DMS53 treated with DMSO at 0.1 percent for 48 hours (cell line): ENCODE data around the gene WNT10A.
A peak's percentile ranks its signal among the peaks of the same experiment; 100 is the strongest.
"Not testable (repeated sequence)": the region's sequence is repeated elsewhere in the genome, so short reads cannot be mapped to it uniquely, and the experiment has no call there.

ENCODE experiments used
- DNase-seq: peaks from one replicate; lab custom pipeline; 2025; ENCODE audit not compliant: unreplicated experiment; lab: John Stamatoyannopoulos, UW

The WNT10A gene

DNA sequence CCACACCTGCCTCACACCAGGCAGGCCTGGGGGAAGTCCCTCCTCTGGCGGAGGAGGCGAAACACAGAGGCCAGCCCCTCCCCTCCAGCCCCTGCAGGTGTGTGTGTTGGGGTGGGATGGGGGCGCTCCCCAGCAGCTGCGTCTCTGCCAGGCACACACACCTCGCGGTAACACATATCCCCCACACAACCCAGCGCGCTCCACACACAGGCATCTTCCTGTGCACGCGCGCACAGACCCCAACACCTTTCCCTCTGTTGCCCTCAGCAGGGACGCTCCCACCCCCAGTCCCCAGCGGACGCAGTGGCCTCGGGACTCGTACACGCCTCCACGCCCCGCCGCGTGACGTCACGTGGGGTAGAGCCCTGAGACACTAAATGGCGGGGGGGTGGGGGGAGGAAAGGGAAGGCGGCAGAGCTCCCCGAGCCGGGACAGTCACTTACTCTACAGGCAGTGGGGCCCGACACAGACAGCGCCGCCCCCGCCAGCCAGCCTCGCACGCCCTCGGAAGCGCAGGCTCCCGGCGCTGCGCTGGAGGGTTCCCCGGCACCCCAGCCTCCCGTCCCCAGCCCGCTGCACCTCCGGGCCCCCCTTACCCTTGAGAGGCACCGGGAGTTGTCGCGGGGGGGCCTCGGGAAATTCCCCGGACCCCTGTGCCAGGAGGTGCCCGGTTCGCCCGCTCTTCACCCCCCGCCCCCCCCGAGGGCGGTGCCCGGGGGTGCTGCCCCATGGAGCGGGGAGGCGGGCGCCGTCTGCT, at the start of gene WNT10A:
TSS of gene WNT10A (plus strand) at position 751 of the 757 bp plus-strand sequence. CDS start 144 bp downstream, outside the sequence.
- DNase-seq, result no peak

- DNase-seq, result no peak
Observed at GRCh38 chr2:218831378-218831990, 49.2 kb upstream of the WNT10A start, which contains the start of gene PRKAG3. Gene PRKAG3, minus strand, starts transcription at chr2:218831803.

- no peak for DNase-seq
Observed at GRCh38 chr2:218832081-218832480, 48.6 kb upstream of the WNT10A start.

GRCh38 chr2:218832520-218832919, 48.1 kb upstream of the WNT10A start:
- DNase-seq, result no peak

DNA sequence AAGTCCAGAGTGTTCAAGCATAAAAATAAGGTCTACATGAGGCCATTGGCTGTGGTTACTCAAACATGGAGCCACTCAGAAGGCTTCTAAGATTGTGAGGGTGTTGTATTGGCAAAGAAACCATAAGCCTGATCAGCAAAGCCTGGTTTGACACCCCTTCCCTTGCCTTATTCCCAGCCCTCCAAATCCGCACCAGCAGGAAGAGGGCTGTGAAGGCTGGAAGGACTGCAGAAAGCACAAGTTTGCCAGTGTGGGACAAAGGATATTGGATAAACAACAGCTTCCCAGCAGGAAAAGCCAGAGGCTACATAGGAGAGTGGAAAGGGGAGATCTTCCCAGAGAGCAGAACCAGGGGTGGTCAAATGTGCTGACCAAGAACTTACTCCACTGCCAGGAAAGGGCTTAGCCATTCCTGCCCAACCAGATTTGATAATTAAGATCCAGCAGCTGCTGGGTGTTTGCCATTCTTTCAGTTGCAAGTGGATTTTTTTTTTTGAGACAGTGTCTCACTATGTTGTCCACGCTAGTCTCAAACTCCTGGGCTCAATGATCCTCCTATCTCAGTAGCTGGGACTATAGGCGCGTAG, 47.5 kb upstream of the WNT10A start:
- no peak for DNase-seq

DNA sequence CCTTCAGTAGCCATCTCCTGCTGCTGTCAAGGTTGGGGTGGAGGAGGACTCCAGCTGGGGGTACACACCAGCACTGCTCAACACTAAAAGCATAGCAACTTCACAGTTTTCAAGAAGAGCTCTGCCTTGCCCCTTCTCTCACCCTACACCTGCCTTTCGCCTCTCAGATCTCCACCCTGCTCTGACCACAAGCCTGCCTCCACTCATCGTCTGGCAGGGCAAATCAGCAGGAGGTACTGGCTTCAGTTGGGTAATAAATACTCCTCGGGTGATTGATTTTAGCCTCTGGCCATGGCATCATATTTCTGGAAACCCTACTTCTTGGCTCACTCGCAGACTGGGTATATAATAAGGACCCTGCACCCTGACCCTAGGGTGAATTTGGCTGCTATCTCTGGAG, 46.0 kb upstream of the WNT10A start:
- DNase-seq, result no peak

GRCh38 chr2:218837495-218837894, 43.2 kb upstream of the WNT10A start:
- DNase-seq, result no peak

DNA sequence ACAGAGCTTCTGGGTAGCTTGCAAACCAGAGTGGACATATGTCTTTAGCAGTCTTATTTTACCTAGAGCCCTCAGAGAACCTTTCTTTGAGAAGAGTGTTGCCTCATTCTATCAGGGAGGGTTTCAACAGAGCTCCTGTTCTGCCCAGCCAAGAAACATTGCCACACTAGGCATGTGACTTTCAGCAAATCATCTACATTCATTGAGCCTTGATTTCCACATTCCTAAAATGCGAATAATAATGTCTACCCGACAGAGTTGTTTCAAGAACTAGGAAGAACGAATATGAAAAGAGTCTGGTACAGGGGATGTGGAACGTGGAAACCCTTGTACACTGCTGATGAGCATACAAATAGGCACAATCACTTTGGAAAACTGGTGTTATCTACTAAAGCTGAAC, 41.2 kb upstream of the WNT10A start:
- DNase-seq, result no peak

- no peak for DNase-seq
Observed at GRCh38 chr2:218839888-218840287, 40.8 kb upstream of the WNT10A start.

DNA sequence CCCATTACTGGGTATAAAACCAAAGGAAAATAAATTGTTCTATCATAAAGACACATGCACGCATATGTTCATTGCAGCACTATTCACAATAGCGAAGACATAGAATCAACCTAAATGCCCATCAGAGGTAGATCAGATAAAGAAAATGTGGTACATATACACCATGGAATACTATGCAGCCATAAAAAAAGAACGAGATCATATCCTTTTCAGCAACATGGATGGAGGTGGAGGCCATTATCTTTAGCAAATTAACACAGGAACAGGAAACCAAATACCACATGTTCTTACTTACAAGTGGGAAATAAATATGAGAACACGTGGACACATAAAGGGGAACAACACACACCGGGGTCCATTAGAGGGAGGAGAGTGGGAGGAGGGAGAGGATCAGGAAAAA, 36.3 kb upstream of the WNT10A start:
- DNase-seq, result not testable (repeated sequence)

DNA sequence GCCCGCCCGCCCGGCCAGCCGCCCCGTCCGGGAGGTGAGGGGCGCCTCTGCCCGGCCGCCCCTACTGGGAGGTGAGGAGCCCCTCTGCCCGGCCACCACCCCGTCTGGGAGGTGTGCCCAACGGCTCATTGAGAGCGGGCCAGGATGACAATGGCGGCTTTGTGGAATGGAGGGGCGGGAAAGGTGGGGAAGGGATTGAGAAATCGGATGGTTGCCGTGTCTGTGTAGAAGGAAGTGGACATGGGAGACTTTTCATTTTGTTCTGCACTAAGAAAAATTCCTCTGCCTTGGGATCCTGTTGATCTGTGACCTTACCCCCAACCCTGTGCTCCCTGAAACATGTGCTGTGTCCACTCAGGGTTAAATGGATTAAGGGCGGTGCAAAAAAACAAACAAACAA, 33.7 kb upstream of the WNT10A start:
- DNase-seq, result not testable (repeated sequence)

DNA sequence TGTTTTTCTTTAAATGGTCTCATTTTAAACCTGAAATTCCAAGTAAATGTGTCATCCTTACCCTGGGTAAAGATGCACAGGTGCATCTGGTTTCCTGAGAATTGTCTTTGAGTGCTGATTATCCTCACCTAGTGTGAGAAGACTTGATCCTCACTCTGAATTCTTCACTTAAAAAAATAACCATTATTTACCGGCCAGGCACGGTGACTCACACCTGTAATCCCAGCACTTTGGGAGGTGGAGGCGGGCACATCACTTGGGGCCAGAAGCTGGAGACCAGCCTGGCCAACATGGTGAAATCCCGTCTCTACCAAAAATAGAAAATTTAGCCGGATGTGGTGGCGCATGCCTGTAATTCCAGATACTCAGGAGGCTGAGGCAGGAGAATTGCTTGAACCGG, 30.9 kb upstream of the WNT10A start:
- no peak for DNase-seq

DNA sequence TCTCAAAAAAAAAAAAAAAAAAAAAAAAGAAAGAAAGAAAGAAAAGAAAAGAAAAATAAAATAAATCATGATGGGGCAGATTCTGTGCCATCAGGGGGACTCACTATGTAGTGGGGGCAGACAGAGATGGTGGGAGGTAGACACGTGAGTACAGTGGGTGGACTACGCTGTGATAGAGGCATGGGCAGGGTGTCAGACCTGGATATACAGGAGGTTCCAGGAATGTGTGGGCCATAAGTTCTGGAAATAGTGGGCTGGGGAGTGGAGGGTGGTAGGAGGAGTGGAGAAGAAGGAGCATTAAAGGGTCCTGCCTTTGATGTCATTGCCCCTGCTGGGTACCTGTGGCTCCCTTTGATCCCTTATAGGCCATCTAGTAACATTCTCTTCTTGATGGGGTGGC, 29.9 kb upstream of the WNT10A start:
- DNase-seq, result no peak

DNA sequence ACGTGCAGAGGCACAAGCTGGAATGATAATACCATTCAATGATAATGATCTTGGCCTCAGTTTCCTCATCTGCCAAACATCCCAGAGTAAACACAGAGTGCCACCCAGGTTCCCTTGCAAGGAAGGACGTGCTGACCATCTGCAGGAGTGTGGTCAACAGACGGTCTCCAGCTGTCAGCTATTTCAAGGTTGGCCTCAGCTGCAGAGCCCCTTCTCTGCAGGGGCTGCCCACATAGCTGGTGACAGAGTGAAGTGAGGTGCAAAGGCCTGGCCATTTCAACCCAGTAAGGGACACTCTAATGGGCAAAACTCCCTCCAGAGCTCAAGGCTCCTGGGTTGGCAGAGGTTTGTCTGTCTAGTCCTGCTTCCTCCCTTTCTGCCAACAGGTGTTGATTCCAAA, 29.4 kb upstream of the WNT10A start:
- DNase-seq, result no peak

GRCh38 chr2:218852911-218853667, 27.6 kb upstream of the WNT10A start:
- DNase-seq, result peak; percentile 15

- no peak for DNase-seq
Observed at GRCh38 chr2:218853766-218854165, 26.9 kb upstream of the WNT10A start.

DNA sequence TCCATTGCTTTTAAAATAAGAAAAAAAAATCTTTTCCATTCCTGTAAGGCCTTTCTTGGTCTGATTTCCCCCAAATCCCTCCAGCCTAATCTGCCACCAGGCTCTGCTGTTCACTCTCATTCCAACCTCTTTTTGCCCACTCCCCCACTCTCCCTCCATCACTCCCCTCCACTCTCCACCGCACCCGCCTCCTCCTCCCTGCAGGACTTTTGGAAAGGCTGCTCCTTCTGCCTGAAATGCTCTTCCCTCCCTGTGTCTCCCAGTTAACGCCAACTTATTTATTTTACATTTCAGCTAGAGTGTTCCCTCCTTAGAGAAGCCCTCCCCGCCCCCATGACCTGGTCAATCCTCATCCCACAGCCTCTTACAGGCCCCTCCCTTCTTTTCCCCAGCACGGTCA, 25.8 kb upstream of the WNT10A start:
- no peak for DNase-seq

- no peak for DNase-seq
Observed at GRCh38 chr2:218855305-218856166, 25.1 kb upstream of the WNT10A start.

DNA sequence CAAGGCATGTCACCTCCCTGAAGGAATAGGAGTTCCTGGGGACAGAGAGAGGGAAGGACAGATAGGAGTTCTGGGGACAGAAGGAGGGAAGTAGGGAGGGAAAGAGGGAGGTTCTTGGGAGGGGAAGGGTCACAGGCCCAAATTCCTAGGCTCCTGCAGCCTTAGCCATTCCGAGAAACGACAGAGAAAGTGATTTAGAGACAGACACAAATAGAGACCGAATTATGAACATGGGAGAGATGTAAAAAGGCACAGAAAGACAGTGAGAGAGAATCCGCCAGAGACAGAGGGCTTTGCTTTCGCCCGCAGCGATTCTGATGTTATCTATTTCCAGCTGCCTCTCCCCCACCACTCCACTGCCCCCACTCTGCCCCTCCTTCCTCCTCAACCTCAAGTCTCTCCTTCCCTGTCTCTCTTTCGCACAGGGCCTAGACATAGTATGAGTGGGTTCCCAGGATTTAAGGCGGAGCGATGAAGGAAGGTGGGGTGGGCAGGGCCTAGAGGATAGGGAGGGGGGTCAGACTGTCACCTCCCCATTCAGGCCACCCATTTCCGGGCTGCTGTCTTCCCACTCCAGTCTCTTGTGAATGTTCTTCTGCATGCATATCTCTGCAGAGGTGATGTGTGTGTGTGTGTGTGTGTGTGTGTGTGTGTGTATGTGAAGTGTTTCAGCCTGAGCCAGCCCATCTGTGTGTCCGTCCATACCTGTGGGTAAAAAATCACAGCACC, 24.3 kb upstream of the WNT10A start:
- DNase-seq, result no peak

- no peak for DNase-seq
Observed at GRCh38 chr2:218856896-218857243, 23.8 kb upstream of the WNT10A start.
